GM10248 (cell line): Measurements from ENCODE around the gene PPP6R3.
"Not testable (repeated sequence)": the region's sequence is repeated elsewhere in the genome, so short reads cannot be mapped to it uniquely, and the experiment has no call there.

Experiments used
- CTCF ChIA-PET: fragments of 300-600 bp; sonication (Branson Sonifier 250); formaldehyde crosslinking; extraction: SDS; loops from one replicate; lab custom pipeline; 2021; ENCODE audit warnings: antibody characterized with exemption; lab: Yijun Ruan, JAX
- POLR2A ChIA-PET: fragments of 350-650 bp; sonication (Branson Sonifier 250); formaldehyde crosslinking; extraction: SDS; loops from one replicate; lab custom pipeline; 2020; ENCODE audit warnings: antibody characterized with exemption; lab: Yijun Ruan, JAX
- DNase-seq: peaks from one replicate; pipeline ENCODE4 v3.0.0; 2012; ENCODE audit errors: extremely low spot score
- TF ChIP-seq, protein P1 (sequence below): IDR thresholded peaks from 2 replicates; pipeline ENCODE4 v1.5.1; 2012; ENCODE audit warnings: mild to moderate bottlenecking, low read depth; ENCODE audit errors: extremely low read depth, missing control alignments, control extremely low read depth

PPP6R3 gene

DNA sequence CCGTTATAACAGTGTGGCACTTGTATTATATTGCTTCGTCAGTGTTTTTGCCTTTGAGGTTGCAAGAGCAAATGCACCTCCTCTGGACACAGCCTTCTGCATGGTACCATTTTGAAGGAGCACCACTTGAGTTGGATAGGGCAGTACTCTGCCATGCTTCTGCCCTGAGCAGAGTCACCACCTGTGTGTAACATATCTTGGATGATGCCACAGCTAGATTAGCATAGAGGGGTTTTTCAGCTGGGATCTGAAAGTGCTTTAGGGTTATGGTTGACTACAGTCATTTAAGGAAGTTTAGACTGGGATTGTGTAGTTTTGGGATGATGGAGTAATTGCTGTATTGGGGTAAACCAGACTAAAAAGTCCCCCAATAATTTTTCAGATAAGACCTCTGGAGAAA is 78.8 kb downstream of the PPP6R3 start:
- no peak for DNase-seq
- TF ChIP-seq, protein P1, sequence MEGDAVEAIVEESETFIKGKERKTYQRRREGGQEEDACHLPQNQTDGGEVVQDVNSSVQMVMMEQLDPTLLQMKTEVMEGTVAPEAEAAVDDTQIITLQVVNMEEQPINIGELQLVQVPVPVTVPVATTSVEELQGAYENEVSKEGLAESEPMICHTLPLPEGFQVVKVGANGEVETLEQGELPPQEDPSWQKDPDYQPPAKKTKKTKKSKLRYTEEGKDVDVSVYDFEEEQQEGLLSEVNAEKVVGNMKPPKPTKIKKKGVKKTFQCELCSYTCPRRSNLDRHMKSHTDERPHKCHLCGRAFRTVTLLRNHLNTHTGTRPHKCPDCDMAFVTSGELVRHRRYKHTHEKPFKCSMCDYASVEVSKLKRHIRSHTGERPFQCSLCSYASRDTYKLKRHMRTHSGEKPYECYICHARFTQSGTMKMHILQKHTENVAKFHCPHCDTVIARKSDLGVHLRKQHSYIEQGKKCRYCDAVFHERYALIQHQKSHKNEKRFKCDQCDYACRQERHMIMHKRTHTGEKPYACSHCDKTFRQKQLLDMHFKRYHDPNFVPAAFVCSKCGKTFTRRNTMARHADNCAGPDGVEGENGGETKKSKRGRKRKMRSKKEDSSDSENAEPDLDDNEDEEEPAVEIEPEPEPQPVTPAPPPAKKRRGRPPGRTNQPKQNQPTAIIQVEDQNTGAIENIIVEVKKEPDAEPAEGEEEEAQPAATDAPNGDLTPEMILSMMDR: no peak
- CTCF ChIA-PET: interaction anchor here (0.7 kb wide), 1 partner anchor 64 kb away, joined by 3 read pairs; no protein-coding TSS in a partner anchor
- POLR2A ChIA-PET: no interaction called here

DNA sequence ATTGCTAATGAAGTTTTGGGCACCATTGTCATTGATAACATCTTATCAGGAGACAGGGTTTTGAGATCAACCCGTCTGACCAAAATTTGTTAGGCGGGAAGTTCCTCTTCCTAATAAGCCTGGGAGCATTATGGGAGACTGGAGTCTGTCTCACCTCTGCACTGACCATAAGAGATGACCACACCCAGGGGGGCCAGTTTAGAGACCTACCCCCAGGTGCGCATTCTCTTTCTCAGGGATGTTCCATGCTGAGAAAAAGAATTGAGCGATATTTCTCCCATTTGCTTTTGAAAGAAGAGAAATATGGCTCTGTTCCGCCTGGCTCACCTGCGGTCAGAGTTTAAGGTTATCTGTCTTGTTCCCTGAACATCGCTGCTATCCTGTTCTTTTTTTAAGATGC is 80.0 kb downstream of the PPP6R3 start:
- POLR2A ChIA-PET, CTCF ChIA-PET, DNase-seq: not testable (repeated sequence)

DNA sequence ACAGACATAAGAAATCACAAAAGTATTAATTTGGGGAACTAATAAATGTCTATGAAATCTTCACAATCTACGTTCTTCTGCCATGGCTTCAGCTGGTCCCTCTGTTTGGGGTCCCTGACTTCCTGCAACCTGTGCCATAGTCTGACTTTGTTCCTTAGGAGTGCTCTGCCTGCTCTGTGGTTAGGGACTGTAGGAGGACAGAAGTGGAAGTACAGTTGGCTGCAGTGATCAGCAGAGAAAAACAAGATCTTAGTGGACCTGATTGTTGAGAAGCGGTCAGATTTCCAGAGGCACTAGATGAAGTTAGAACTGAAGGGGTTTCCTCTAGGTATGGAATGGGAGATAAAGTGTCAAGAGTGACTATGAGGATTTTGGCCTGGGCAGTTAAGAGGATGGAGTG is 80.6 kb downstream of the PPP6R3 start:
- ChIA-PET POLR2A (no interaction called here), CTCF (interaction anchor here (1.0 kb wide), 1 partner anchor 9 kb away, joined by 3 read pairs; no protein-coding TSS in a partner anchor)
- no peak for DNase-seq
- TF ChIP-seq, protein P1: no peak

DNA sequence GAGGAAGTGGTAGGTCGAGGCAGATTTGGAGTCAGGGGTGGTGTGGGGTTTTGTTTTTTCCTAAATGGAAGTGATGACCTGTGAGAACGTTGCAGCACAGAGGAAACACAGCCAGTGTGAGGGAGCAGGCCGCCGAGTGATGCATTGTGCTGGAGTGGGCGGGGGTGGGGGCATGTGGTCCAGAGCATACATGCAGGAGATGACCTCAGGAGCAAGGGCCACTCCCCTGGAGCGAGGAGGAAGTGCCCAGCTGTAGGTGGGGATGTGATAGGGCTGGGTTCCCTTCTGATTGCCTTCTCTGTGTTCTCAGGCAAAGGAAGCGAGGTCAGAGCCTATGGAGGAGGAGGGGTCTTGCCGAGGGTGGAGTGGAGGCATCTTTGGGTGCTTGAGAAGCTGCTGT is 81.4 kb downstream of the PPP6R3 start:
- no peak for DNase-seq
- ChIA-PET CTCF (interaction anchor here (1.0 to 1.5 kb wide), 2 partner anchors 8 to 10 kb away, joined by 3 to 5 read pairs; no protein-coding TSS in a partner anchor), POLR2A (no interaction called here)
- TF ChIP-seq, protein P1: no peak

DNA sequence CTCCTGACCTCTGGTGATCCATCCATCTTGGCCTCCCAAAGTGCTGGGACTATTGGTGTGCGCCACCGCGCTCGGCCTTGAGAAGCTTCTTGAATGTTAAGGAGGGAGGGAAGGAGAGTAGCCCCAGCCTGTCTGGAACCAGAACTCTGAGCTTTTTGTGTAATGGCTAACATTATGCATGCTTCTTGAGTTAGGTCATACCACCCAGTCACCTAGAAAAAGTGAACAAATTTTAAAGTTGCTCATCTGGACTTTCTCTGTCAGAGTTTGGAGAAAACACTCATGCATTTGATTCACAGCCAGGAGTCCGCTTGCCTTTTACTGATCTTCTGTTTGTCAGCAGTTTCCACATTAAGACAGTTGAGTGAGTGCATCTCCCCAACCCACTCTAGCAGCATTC is 82.1 kb downstream of the PPP6R3 start:
- POLR2A ChIA-PET: no interaction called here
- TF ChIP-seq, protein P1: no peak
- no peak for DNase-seq
- CTCF ChIA-PET: interaction anchor here (0.6 to 1.5 kb wide), 2 partner anchors 9 to 22 kb away, joined by 3 to 5 read pairs; no protein-coding TSS in a partner anchor

DNA sequence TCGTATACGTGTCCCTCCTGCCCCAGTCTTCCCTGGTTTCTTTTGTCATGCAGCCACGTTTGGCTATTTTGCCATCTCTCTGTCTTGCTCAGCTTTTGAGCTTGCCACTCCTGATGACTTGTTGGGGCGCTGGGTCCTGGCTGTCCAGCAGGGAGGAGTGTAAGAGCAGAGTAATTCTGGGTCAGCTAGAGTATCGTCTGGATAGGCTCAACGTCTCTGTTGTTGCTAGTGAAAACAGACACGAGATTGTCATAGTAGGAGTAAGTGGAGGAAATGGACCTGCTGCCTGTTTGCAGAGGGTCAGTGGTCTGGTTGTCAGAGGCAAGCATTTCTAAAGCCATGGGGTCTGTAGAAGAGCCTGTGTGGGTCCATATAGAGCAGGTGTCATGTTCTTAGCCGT is 83.0 kb downstream of the PPP6R3 start:
- TF ChIP-seq, protein P1: no peak
- CTCF ChIA-PET: interaction anchor here (1.5 kb wide), 1 partner anchor 8 kb away, joined by 5 read pairs; no protein-coding TSS in a partner anchor

DNA sequence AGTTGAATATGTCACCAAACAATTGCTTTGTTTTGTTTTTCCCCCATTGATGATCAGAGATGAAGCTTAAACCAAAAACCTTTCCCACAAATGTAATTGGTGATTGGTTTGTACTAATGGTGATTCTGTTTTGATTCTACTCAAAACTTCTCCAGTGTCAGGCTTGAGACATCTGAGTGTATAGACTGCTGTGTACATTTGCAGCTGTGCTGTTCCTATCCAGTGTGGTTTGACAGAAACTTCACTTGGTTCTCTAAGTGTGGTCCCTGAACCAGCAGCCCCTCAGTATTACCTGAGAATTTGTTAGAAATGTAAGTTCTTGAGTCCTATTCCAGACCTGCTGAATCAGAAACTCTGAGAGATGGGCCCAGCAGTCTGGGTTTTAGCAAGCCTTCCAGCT is 84.8 kb downstream of the PPP6R3 start:
- ChIA-PET POLR2A (no interaction called here), CTCF (interaction anchor here (1.4 to 1.7 kb wide), 3 partner anchors 11 to 39 kb away, joined by 4 to 5 read pairs (median 4); no protein-coding TSS in a partner anchor)
- TF ChIP-seq, protein P1: no peak
- no peak for DNase-seq

More for the DNA sequence above, 83.0 kb downstream of the PPP6R3 start:
- no peak for DNase-seq
- POLR2A ChIA-PET: no interaction called here
